Osteoblast (primary cell): ENCODE measurements around the gene TERB2. TPM values are rescaled to one million over a fixed set of nuclear protein-coding genes. Genes with fewer than 3 reads are reported as not detected.
"Not testable (repeated sequence)": the region's sequence is repeated elsewhere in the genome, so short reads cannot be mapped to it uniquely, and the experiment has no call there.

Experiments
- DNase-seq: peaks from one replicate; pipeline ENCODE4 v3.0.0; 2011; ENCODE audit warnings: low spot score, mixed read lengths; ENCODE audit not compliant: insufficient read length; ENCODE audit errors: missing footprints
- H2AFZ ChIP-seq: 2 replicates; pipeline ENCODE4 v1.6.0; 2011; ENCODE audit warnings: mild to moderate bottlenecking, low read length
- H3K27ac ChIP-seq: 2 replicates; pipeline ENCODE4 v1.5.1; 2011; ENCODE audit warnings: mild to moderate bottlenecking, low read depth, low read length, moderate library complexity
- H3K27me3 ChIP-seq: 2 replicates; pipeline ENCODE4 v1.6.0; 2012; ENCODE audit warnings: mild to moderate bottlenecking, control low read depth, inconsistent platforms, low read length, moderate library complexity; ENCODE audit not compliant: insufficient read depth
- H3K36me3 ChIP-seq: 2 replicates; pipeline ENCODE4 v1.5.1; 2011; ENCODE audit warnings: mild to moderate bottlenecking, low read length, control low read depth, moderate library complexity; ENCODE audit not compliant: insufficient read depth
- H3K4me1 ChIP-seq: 2 replicates; pipeline ENCODE4 v1.5.1; 2011; ENCODE audit warnings: mild to moderate bottlenecking, low read length, control low read depth, moderate library complexity; ENCODE audit not compliant: insufficient read depth
- H3K4me2 ChIP-seq: 2 replicates; pipeline ENCODE4 v1.6.0; 2011; ENCODE audit warnings: mild to moderate bottlenecking, low read length; ENCODE audit not compliant: insufficient read depth
- H3K4me3 ChIP-seq: fragments of 200-600 bp; sonication (generic); 3 replicates; pipeline ENCODE4 v1.5.1; 2012; ENCODE audit warnings: mild to moderate bottlenecking, low read length, inconsistent platforms; ENCODE audit not compliant: insufficient read depth
- H3K79me2 ChIP-seq: 2 replicates; pipeline ENCODE4 v1.6.0; 2012; ENCODE audit warnings: mild to moderate bottlenecking, low read length, control low read depth, inconsistent platforms; ENCODE audit not compliant: insufficient read depth
- H3K9me3 ChIP-seq: 2 replicates; pipeline ENCODE4 v1.5.1; 2011; ENCODE audit warnings: low read depth, low read length, control low read depth
- H4K20me1 ChIP-seq: 2 replicates; pipeline ENCODE4 v1.6.0; 2012; ENCODE audit warnings: mild to moderate bottlenecking, low read length, control low read depth; ENCODE audit not compliant: insufficient read depth
- CTCF ChIP-seq: IDR thresholded peaks from 2 replicates; pipeline ENCODE4 v1.5.1; 2011; ENCODE audit warnings: mild to moderate bottlenecking, low read depth, low read length, moderate library complexity; ENCODE audit errors: extremely low read depth
- total RNA-seq: library from RNA; depleted of rRNA; stranded (reverse); fragments of >200 nt; gene quantifications from 2 replicates; pipeline ENCODE4 v1.2.3, GENCODE V29; 2012

Gene TERB2
- total RNA-seq, 1 donor: not detected

- Histone ChIP-seq H3K27me3 (no peaks in the 10 kb centered on the region), H3K4me1 (no peaks in the 10 kb centered on the region), H4K20me1 (no peaks in the 10 kb centered on the region), H2AFZ (no peak overlapping the region), H3K36me3 (no peaks in the 10 kb centered on the region), H3K27ac (no peak overlapping the region), H3K4me3 (no peak overlapping the region), H3K4me2 (no peak overlapping the region), H3K79me2 (no peaks in the 10 kb centered on the region), H3K9me3 (no peaks in the 10 kb centered on the region)
- TF ChIP-seq CTCF: no peak
- no peak for DNase-seq
These were observed 38.4 kb upstream of the TERB2 start for GRCh38 chr15:44918136-44918535.

GRCh38 chr15:44928658-44929057, 27.8 kb upstream of the TERB2 start:
- H3K9me3 ChIP-seq, H2AFZ ChIP-seq, H3K4me2 ChIP-seq: not testable (repeated sequence)

GRCh38 chr15:44930283-44930682, 26.2 kb upstream of the TERB2 start:
- not testable (repeated sequence) for H2AFZ ChIP-seq, H3K4me1 ChIP-seq, H3K4me3 ChIP-seq, H3K27me3 ChIP-seq, H3K27ac ChIP-seq, H3K79me2 ChIP-seq, H3K4me2 ChIP-seq, H3K9me3 ChIP-seq, DNase-seq, H3K36me3 ChIP-seq, H4K20me1 ChIP-seq

More at GRCh38 chr15:44928658-44929057, 27.8 kb upstream of the TERB2 start:
- not testable (repeated sequence) for H3K27me3 ChIP-seq, H3K36me3 ChIP-seq, H3K4me1 ChIP-seq, H4K20me1 ChIP-seq, H3K79me2 ChIP-seq, H3K4me3 ChIP-seq, H3K27ac ChIP-seq, DNase-seq

- not testable (repeated sequence) for H3K79me2 ChIP-seq, H3K27ac ChIP-seq, H3K36me3 ChIP-seq, H3K4me2 ChIP-seq, H4K20me1 ChIP-seq, H3K4me3 ChIP-seq, H3K4me1 ChIP-seq, H3K9me3 ChIP-seq, DNase-seq, H2AFZ ChIP-seq, H3K27me3 ChIP-seq
These were observed 1.8 kb downstream of the TERB2 start for GRCh38 chr15:44958302-44958701.

GRCh38 chr15:44968475-44968874, 12.0 kb downstream of the TERB2 start:
- TF ChIP-seq CTCF: no peak

More at GRCh38 chr15:44968475-44968874, 12.0 kb downstream of the TERB2 start:
- no peaks in the 10 kb centered on the region for H3K27me3 ChIP-seq
- no peak overlapping the region for H3K4me3 ChIP-seq
- H3K36me3 ChIP-seq: no peaks in the 10 kb centered on the region
- no peak overlapping the region for H3K27ac ChIP-seq
- no peak overlapping the region for H3K4me2 ChIP-seq
- no peaks in the 10 kb centered on the region for H4K20me1 ChIP-seq
- H2AFZ ChIP-seq: no peak overlapping the region
- DNase-seq: no peak
- no peaks in the 10 kb centered on the region for H3K79me2 ChIP-seq
- no peaks in the 10 kb centered on the region for H3K9me3 ChIP-seq
- H3K4me1 ChIP-seq: no peaks in the 10 kb centered on the region
